HCT116 (cell line): Measurements from ENCODE around the gene NDUFA1.

Source experiments
- EGR1 ChIP-seq: IDR thresholded peaks from 2 replicates; pipeline ENCODE4 v1.6.1; 2012; ENCODE audit warnings: low read depth
- EZH2 ChIP-seq: fragments of 200-600 bp; sonication (generic); IDR thresholded peaks from 2 replicates; pipeline ENCODE4 v1.6.1; 2017; ENCODE audit warnings: antibody characterized with exemption, mixed run types
- EZH2phosphoT487 ChIP-seq: fragments of 200-600 bp; IDR thresholded peaks from 2 replicates; pipeline ENCODE4 v1.6.1; 2018; ENCODE audit warnings: antibody characterized with exemption, borderline replicate concordance
- POLR2A ChIP-seq: IDR thresholded peaks from 2 replicates; pipeline ENCODE4 v1.7.0; 2011; ENCODE audit warnings: borderline replicate concordance; ENCODE audit not compliant: insufficient read depth, insufficient read length; ENCODE audit errors: extremely low read depth
- RAD21 ChIP-seq: IDR thresholded peaks from 2 replicates; pipeline ENCODE4 v1.6.1; 2012; ENCODE audit warnings: low read depth, mild to moderate bottlenecking
- SRF ChIP-seq: IDR thresholded peaks from 2 replicates; pipeline ENCODE4 v1.6.1; 2012; ENCODE audit warnings: low read depth
- YY1 ChIP-seq: IDR thresholded peaks from 2 replicates; pipeline ENCODE4 v1.6.1; 2011; ENCODE audit warnings: low read length, low read depth, moderate library complexity, mild to moderate bottlenecking; ENCODE audit not compliant: insufficient replicate concordance; ENCODE audit errors: extremely low read depth
- ZFX ChIP-seq: fragments of 450-650 bp; IDR thresholded peaks from 2 replicates; pipeline ENCODE4 v1.6.1; 2017
- TF ChIP-seq, protein P1 (sequence below), 3 experiments: fragments of 200-600 bp in 1 of 3; sonication (generic) in 1 of 3; IDR thresholded peaks in 2 of 3; conservative IDR thresholded peaks in 1 of 3; 2 replicates each; pipeline ENCODE4 v1.5.1; 2012 to 2017; ENCODE audit warnings: low read depth in 2 of 3, low read length in 2 of 3, antibody characterized with exemption in 1 of 3, borderline replicate concordance in 1 of 3, control low read depth in 1 of 3, mild to moderate bottlenecking in 1 of 3, mixed read lengths in 1 of 3, mixed run types in 1 of 3, moderate library complexity in 1 of 3; ENCODE audit not compliant: insufficient read depth in 1 of 3
- TF ChIP-seq, protein P2 (sequence below): IDR thresholded peaks from 2 replicates; pipeline ENCODE4 v1.6.1; 2012
- TF ChIP-seq, protein P3 (sequence below): IDR thresholded peaks from 2 replicates; pipeline ENCODE4 v1.6.1; 2012; ENCODE audit warnings: low read depth

- TF ChIP-seq POLR2A (no peak), SRF (no peak), EZH2 (no peak), YY1 (no peak), RAD21 (no peak), EZH2phosphoT487 (no peak), EGR1 (no peak), ZFX (no peak)
- TF ChIP-seq, protein P1, sequence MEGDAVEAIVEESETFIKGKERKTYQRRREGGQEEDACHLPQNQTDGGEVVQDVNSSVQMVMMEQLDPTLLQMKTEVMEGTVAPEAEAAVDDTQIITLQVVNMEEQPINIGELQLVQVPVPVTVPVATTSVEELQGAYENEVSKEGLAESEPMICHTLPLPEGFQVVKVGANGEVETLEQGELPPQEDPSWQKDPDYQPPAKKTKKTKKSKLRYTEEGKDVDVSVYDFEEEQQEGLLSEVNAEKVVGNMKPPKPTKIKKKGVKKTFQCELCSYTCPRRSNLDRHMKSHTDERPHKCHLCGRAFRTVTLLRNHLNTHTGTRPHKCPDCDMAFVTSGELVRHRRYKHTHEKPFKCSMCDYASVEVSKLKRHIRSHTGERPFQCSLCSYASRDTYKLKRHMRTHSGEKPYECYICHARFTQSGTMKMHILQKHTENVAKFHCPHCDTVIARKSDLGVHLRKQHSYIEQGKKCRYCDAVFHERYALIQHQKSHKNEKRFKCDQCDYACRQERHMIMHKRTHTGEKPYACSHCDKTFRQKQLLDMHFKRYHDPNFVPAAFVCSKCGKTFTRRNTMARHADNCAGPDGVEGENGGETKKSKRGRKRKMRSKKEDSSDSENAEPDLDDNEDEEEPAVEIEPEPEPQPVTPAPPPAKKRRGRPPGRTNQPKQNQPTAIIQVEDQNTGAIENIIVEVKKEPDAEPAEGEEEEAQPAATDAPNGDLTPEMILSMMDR (IDR thresholded peaks at IDR 0.05 in 2 of 3, conservative IDR thresholded peaks at IDR 0.05 in 1 of 3; ENCODE audit: borderline replicate concordance in 1 of 3, insufficient read depth in 1 of 3, low read depth in 2 of 3, low read length in 2 of 3): no peak
- TF ChIP-seq, protein P2, sequence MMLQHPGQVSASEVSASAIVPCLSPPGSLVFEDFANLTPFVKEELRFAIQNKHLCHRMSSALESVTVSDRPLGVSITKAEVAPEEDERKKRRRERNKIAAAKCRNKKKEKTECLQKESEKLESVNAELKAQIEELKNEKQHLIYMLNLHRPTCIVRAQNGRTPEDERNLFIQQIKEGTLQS: no peak
- TF ChIP-seq, protein P3, sequence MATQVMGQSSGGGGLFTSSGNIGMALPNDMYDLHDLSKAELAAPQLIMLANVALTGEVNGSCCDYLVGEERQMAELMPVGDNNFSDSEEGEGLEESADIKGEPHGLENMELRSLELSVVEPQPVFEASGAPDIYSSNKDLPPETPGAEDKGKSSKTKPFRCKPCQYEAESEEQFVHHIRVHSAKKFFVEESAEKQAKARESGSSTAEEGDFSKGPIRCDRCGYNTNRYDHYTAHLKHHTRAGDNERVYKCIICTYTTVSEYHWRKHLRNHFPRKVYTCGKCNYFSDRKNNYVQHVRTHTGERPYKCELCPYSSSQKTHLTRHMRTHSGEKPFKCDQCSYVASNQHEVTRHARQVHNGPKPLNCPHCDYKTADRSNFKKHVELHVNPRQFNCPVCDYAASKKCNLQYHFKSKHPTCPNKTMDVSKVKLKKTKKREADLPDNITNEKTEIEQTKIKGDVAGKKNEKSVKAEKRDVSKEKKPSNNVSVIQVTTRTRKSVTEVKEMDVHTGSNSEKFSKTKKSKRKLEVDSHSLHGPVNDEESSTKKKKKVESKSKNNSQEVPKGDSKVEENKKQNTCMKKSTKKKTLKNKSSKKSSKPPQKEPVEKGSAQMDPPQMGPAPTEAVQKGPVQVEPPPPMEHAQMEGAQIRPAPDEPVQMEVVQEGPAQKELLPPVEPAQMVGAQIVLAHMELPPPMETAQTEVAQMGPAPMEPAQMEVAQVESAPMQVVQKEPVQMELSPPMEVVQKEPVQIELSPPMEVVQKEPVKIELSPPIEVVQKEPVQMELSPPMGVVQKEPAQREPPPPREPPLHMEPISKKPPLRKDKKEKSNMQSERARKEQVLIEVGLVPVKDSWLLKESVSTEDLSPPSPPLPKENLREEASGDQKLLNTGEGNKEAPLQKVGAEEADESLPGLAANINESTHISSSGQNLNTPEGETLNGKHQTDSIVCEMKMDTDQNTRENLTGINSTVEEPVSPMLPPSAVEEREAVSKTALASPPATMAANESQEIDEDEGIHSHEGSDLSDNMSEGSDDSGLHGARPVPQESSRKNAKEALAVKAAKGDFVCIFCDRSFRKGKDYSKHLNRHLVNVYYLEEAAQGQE: no peak
Observed at GRCh38 chrX:119853444-119853843, 18.2 kb upstream of the NDUFA1 start.
